Ascending aorta (tissue), 2 donors: ENCODE data around the gene CDKN2B. TPM values are rescaled to one million over a fixed set of nuclear protein-coding genes. Genes with fewer than 3 reads are reported as not detected.
"Not testable (repeated sequence)": the region's sequence is repeated elsewhere in the genome, so short reads cannot be mapped to it uniquely, and the experiment has no call there.

Source experiments
- DNase-seq, 2 donors: peaks; one replicate each; pipeline ENCODE4 v3.0.0-alpha.2; 2019; ENCODE audit warnings: low spot score in 2 of 2
- H3K27ac ChIP-seq, 2 donors: fragments of 200-600 bp; sonication (generic); one replicate each; pipeline ENCODE4 v1.5.1; 2016 to 2017; ENCODE audit warnings: mild to moderate bottlenecking in 1 of 2
- H3K27me3 ChIP-seq: fragments of 200-600 bp; sonication (generic); one replicate; pipeline ENCODE4 v1.5.1; 2017
- H3K36me3 ChIP-seq, 2 donors: fragments of 200-600 bp; sonication (generic); one replicate each; pipeline ENCODE4 v1.5.1; 2016
- H3K4me1 ChIP-seq, 2 donors: fragments of 200-600 bp; sonication (generic); one replicate each; pipeline ENCODE4 v1.5.1; 2016 to 2017; ENCODE audit warnings: mild to moderate bottlenecking in 1 of 2
- H3K4me3 ChIP-seq, 2 donors: fragments of 200-600 bp; sonication (generic); one replicate each; pipeline ENCODE4 v1.5.1; 2016 to 2017; ENCODE audit warnings: mild to moderate bottlenecking in 1 of 2
- H3K9me3 ChIP-seq, 2 donors: fragments of 200-600 bp; sonication (generic); one replicate each; pipeline ENCODE4 v1.5.1; 2016
- CTCF ChIP-seq, 3 experiments: fragments of 200-600 bp in 2 of 3; fragments of 450-650 bp in 1 of 3; sonication (generic) in 2 of 3; IDR thresholded peaks; one replicate each; pipeline ENCODE4 v1.5.1; 2016 to 2019; ENCODE audit warnings: antibody characterized with exemption in 3 of 3, mild to moderate bottlenecking in 1 of 3, moderate library complexity in 1 of 3
- intact Hi-C: fragments of 100-400 bp; cut with DNase I; formaldehyde crosslinking; loops from one replicate; pipeline ENCODE4 v1.15.1; 2023
- total RNA-seq: library from RNA; depleted of rRNA; stranded (reverse); fragments of >200 nt; gene quantifications from one replicate; pipeline ENCODE4 v1.1.0, GENCODE V29; 2016

Gene CDKN2B
- total RNA-seq, 1 donor from 2014 or later = 11.4 TPM

DNA sequence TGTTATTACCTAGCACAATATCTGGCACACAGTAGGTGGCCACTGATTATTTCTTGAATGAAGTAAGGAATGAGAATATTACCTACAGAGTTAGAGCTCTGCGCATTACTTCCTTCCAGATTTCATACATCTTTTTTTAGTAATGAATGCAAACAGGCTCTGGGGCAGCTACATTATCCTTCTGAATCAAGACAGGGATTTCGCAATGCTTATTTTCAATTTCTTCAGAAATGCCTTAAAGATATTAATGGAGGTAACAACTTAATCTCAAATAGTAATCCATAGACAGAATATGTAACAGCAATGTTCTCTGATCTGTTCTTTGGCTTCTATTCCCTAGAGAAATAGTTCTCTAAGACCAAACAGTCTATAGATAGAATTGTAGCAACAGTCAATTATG is 47.5 kb downstream of the CDKN2B start:
- peaks cover 0 to 9% of the 10 kb centered on the region in 2 donors for H3K9me3 ChIP-seq
- TF ChIP-seq CTCF (IDR thresholded peaks at IDR 0.05) = no peak
- H3K4me3 ChIP-seq = no peak overlapping the region
- no peak for DNase-seq
- H3K36me3 ChIP-seq = no peaks in the 10 kb centered on the region
- peaks cover 4 to 5% of the 10 kb centered on the region in 2 donors for H3K4me1 ChIP-seq
- peaks cover 18% of the 10 kb centered on the region for H3K27me3 ChIP-seq
- intact Hi-C loops = no loop called here
- no peak overlapping the region for H3K27ac ChIP-seq

- H3K27me3 ChIP-seq, H3K9me3 ChIP-seq, H3K4me3 ChIP-seq, H3K27ac ChIP-seq, H3K36me3 ChIP-seq, DNase-seq, intact Hi-C loops, H3K4me1 ChIP-seq: not testable (repeated sequence)
Measured at GRCh38 chr9:21959268-21959667, 49.8 kb downstream of the CDKN2B start.

DNA sequence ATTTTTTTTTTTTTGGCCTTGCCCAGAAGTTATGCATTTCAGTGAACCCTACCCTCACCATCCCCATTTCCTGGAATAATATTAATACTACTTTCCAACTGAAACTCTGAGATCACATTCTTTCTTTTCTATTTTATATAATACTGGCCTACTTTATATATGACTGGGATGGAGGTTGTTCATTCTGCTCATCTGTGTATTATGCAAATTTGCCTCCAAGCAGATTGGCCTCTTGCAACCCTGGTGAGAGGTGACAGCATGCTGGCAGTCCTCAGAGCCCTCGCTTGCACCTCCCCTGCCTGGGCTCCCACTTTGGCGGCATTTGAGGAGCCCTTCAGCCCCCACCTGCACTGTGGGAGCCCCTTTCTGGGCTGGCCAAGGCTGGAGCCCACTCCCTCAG is 50.3 kb downstream of the CDKN2B start:
- no peak for DNase-seq
- H3K36me3 ChIP-seq = no peaks in the 10 kb centered on the region
- H3K4me3 ChIP-seq = no peak overlapping the region
- H3K9me3 ChIP-seq = peaks cover 0 to 3% of the 10 kb centered on the region in 2 donors
- intact Hi-C loops = no loop called here
- no peak overlapping the region for H3K27ac ChIP-seq
- no peaks in the 10 kb centered on the region for H3K4me1 ChIP-seq
- no peaks in the 10 kb centered on the region for H3K27me3 ChIP-seq
- no peak for TF ChIP-seq CTCF (IDR thresholded peaks at IDR 0.05)

Other genes with a start within 250 kb of the CDKN2B start
- gene MTAP, start 206.7 kb downstream of the CDKN2B start, total RNA-seq = 34.7 TPM
- gene CDKN2A, start 14.9 kb downstream of the CDKN2B start, total RNA-seq = 17.1 TPM
- not detected for gene CDKN2B-AS1, start 14.5 kb downstream of the CDKN2B start, total RNA-seq